Stimulated activated naive B cell treated with anti-CD40 and anti-IgM and Interleukin-4, amounts not matched to agents 10 μg/mL and 1 μg/mL and 100 μg/mL, for 72 hours (primary cell): ENCODE data around the gene ABI3BP.

Experiments
- ATAC-seq, 2 donors: fragments of 150-1000 bp; cut with Tn5 transposase; replicated peaks; 2 replicates each; pipeline ENCODE4 v1.10.0; 2021; ENCODE audit warnings: moderate library complexity in 1 of 2
- DNase-seq: peaks from one replicate; pipeline ENCODE4 v3.0.0; 2021
- H3K27ac Mint-ChIP-seq: one replicate; pipeline ENCODE4 v1.8.0; 2022; ENCODE audit warnings: mild to moderate bottlenecking, mixed read lengths
- H3K27me3 Mint-ChIP-seq, 2 donors: one replicate each; pipeline ENCODE4 v1.8.0; 2022; ENCODE audit warnings: mixed read lengths in 2 of 2
- H3K36me3 Mint-ChIP-seq, 2 donors: one replicate each; pipeline ENCODE4 v1.8.0; 2022; ENCODE audit warnings: mixed read lengths in 2 of 2, mild to moderate bottlenecking in 1 of 2
- H3K4me1 Mint-ChIP-seq, 2 donors: one replicate each; pipeline ENCODE4 v1.8.0; 2022; ENCODE audit warnings: mixed read lengths in 2 of 2, mild to moderate bottlenecking in 1 of 2
- H3K4me3 Mint-ChIP-seq, 2 donors: one replicate each; pipeline ENCODE4 v1.8.0; 2022; ENCODE audit warnings: mild to moderate bottlenecking in 2 of 2, mixed read lengths in 2 of 2, moderate library complexity in 1 of 2
- H3K9me3 Mint-ChIP-seq, 2 donors: one replicate each; pipeline ENCODE4 v1.8.0; 2022; ENCODE audit warnings: mixed read lengths in 2 of 2, mild to moderate bottlenecking in 1 of 2

ABI3BP gene

DNA sequence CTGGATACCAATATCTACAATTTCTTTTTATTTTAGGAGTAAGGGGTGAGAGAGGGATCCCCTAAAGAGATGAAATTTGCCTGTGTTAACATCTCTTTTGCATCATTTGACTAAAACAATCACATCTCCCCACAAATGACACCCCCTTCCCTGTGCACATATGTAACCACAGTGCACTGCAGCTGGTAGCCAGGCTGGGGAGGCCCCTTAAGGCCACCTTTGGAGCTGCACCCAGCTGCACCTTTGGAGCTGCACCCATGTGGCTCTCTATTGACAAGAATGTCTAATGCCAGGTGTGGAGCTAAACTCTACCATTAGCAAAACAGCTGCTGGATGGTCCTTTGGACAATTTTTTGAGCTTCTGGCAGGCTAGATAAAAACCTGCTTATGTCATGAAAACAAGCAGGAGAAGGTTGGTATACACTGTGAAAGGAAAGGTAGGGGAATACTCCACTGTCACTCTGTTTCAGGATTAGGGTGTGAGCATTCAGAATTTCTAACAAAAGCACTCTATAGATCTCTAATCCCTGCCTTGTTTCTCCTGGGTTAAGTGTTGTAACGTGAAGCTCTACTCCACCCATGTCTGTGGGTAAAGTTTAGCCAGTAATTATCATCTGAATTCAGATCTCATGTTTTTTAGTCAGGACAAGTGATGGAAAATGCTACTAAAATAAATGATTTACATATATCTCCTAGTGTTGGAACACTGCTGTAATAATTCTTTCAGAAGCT lies 231.8 kb downstream of the ABI3BP start:
- ATAC-seq (peak; percentile 67 to 83), DNase-seq (no peak)
- H3K4me1 Mint-ChIP-seq: no peaks in the 10 kb centered on the region
- no peak overlapping the region for H3K27ac Mint-ChIP-seq
- H3K4me3 Mint-ChIP-seq: no peak overlapping the region
- peaks cover 0 to 3% of the 10 kb centered on the region in 2 donors for H3K36me3 Mint-ChIP-seq
- no peaks in the 10 kb centered on the region for H3K27me3 Mint-ChIP-seq
- no peaks in the 10 kb centered on the region for H3K9me3 Mint-ChIP-seq

DNA sequence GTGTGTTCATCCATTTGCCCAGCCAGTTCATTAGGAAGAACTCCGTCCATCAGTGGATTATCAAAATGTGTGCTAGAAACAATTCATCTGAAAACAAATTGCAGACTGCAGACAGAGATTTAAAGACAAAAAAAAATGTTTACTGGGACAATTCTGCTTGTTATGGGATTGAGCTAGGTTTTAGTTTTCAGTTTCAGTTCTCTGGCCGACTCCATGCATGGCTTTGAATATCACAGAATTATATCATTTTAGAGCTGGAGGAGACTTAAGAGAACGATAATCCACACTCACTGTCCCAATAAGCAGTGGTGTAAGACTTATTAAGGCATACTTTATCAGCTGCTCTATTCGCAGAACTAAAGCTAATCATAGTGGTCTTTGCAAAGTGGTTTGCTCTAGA lies 232.8 kb downstream of the ABI3BP start:
- H3K4me3 Mint-ChIP-seq: no peak overlapping the region
- no peaks in the 10 kb centered on the region for H3K4me1 Mint-ChIP-seq
- DNase-seq: no peak
- H3K27ac Mint-ChIP-seq: no peak overlapping the region
- ATAC-seq: no peak
- no peaks in the 10 kb centered on the region for H3K9me3 Mint-ChIP-seq
- H3K27me3 Mint-ChIP-seq: no peaks in the 10 kb centered on the region
- peaks cover under 1 to 3% of the 10 kb centered on the region in 2 donors for H3K36me3 Mint-ChIP-seq

DNA sequence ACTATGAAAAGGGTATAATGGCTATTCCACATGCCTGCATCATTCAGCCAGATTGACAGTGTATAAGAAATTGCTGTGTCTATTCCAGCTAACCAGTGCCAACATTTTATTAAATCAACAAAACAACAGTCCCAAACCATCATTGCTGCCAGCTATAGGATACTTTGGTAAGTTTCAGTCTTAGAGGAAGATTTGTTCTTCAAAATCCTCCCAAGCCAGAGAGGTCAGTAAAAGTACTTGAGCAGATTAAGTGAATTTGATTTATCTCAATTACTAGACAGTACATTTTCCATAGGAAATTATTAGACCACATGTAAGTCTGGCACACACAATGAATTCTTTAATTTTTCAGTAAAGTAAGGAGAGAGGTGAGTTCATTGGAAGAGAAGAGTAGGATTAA lies 233.3 kb downstream of the ABI3BP start:
- no peaks in the 10 kb centered on the region for H3K27me3 Mint-ChIP-seq
- no peaks in the 10 kb centered on the region for H3K9me3 Mint-ChIP-seq
- no peak for DNase-seq
- no peak overlapping the region for H3K4me3 Mint-ChIP-seq
- no peak for ATAC-seq
- no peak overlapping the region for H3K27ac Mint-ChIP-seq
- H3K4me1 Mint-ChIP-seq: no peaks in the 10 kb centered on the region
- H3K36me3 Mint-ChIP-seq: peaks cover 3 to 5% of the 10 kb centered on the region in 2 donors

- no peaks in the 10 kb centered on the region for H3K27me3 Mint-ChIP-seq
- H3K36me3 Mint-ChIP-seq: peaks cover 3 to 8% of the 10 kb centered on the region in 2 donors
- no peak for DNase-seq
- no peak overlapping the region for H3K4me3 Mint-ChIP-seq
- ATAC-seq: no peak
- no peak overlapping the region for H3K27ac Mint-ChIP-seq
- H3K9me3 Mint-ChIP-seq: no peaks in the 10 kb centered on the region
- H3K4me1 Mint-ChIP-seq: no peaks in the 10 kb centered on the region
These were observed 234.1 kb downstream of the ABI3BP start for GRCh38 chr3:100759159-100759558.

- Mint-ChIP-seq H3K9me3 (no peaks in the 10 kb centered on the region), H3K4me1 (no peaks in the 10 kb centered on the region), H3K27ac (no peak overlapping the region), H3K27me3 (no peaks in the 10 kb centered on the region), H3K4me3 (no peak overlapping the region), H3K36me3 (peaks cover 11 to 24% of the 10 kb centered on the region in 2 donors)
- DNase-seq (no peak), ATAC-seq (no peak)
These were observed 236.8 kb downstream of the ABI3BP start for GRCh38 chr3:100756441-100756840.

GRCh38 chr3:100754563-100755334 lies 238.5 kb downstream of the ABI3BP start:
- ATAC-seq (no peak), DNase-seq (no peak)
- no peak overlapping the region for H3K27ac Mint-ChIP-seq
- no peaks in the 10 kb centered on the region for H3K4me1 Mint-ChIP-seq
- H3K36me3 Mint-ChIP-seq: peaks cover 11 to 29% of the 10 kb centered on the region in 2 donors
- H3K4me3 Mint-ChIP-seq: no peak overlapping the region
- H3K9me3 Mint-ChIP-seq: no peaks in the 10 kb centered on the region
- H3K27me3 Mint-ChIP-seq: no peaks in the 10 kb centered on the region

- Mint-ChIP-seq H3K36me3 (peaks cover 11 to 32% of the 10 kb centered on the region in 2 donors), H3K27me3 (no peaks in the 10 kb centered on the region), H3K9me3 (no peaks in the 10 kb centered on the region), H3K4me3 (no peak overlapping the region), H3K4me1 (no peaks in the 10 kb centered on the region), H3K27ac (no peak overlapping the region)
- DNase-seq: no peak
- no peak for ATAC-seq
These were observed 239.4 kb downstream of the ABI3BP start for GRCh38 chr3:100753846-100754245.

DNA sequence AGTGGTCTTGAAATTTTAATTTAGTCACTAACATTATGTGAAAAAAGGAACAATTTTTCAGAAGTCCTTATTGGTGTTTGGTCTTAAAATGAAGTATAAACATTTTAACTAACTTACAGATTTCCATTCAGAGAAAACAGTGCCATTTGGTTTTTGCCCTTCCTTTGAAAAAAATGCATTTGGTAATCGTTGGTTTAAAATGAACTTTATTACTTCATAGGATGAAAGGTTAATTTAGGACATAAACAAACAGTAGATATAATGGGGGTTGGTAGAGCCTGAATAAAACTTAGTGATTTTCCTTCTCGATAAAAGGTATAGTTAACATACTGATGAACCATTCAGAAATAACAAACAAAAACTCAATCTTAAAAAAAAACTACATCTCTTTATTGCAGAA lies 244.3 kb downstream of the ABI3BP start:
- Mint-ChIP-seq H3K27me3 (no peaks in the 10 kb centered on the region), H3K27ac (no peak overlapping the region), H3K36me3 (peaks cover 16 to 44% of the 10 kb centered on the region in 2 donors), H3K4me1 (no peaks in the 10 kb centered on the region), H3K4me3 (no peak overlapping the region), H3K9me3 (no peaks in the 10 kb centered on the region)
- ATAC-seq (no peak), DNase-seq (no peak)

DNA sequence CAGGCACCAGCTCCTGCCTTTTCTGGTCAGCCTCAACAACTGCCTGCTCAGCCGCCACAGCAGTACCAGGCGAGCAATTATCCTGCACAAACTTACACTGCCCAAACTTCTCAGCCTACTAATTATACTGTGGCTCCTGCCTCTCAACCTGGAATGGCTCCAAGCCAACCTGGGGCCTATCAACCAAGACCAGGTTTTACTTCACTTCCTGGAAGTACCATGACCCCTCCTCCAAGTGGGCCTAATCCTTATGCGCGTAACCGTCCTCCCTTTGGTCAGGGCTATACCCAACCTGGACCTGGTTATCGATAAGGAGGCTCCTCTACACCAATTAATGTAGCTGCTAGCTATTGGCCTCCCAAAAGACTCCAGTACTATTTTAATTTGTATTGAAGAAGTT lies 245.0 kb downstream of the ABI3BP start:
- no peak overlapping the region for H3K4me3 Mint-ChIP-seq
- no peak overlapping the region for H3K27ac Mint-ChIP-seq
- no peaks in the 10 kb centered on the region for H3K9me3 Mint-ChIP-seq
- DNase-seq: no peak
- H3K27me3 Mint-ChIP-seq: no peaks in the 10 kb centered on the region
- no peak for ATAC-seq
- peaks cover 19 to 43% of the 10 kb centered on the region in 2 donors for H3K36me3 Mint-ChIP-seq
- H3K4me1 Mint-ChIP-seq: no peaks in the 10 kb centered on the region

GRCh38 chr3:100746092-100746491 lies 247.1 kb downstream of the ABI3BP start:
- no peaks in the 10 kb centered on the region for H3K9me3 Mint-ChIP-seq
- no peaks in the 10 kb centered on the region for H3K27me3 Mint-ChIP-seq
- no peak for DNase-seq
- no peaks in the 10 kb centered on the region for H3K4me1 Mint-ChIP-seq
- no peak overlapping the region for H3K27ac Mint-ChIP-seq
- no peak overlapping the region for H3K4me3 Mint-ChIP-seq
- ATAC-seq: no peak
- peaks cover 16 to 34% of the 10 kb centered on the region in 2 donors for H3K36me3 Mint-ChIP-seq

DNA sequence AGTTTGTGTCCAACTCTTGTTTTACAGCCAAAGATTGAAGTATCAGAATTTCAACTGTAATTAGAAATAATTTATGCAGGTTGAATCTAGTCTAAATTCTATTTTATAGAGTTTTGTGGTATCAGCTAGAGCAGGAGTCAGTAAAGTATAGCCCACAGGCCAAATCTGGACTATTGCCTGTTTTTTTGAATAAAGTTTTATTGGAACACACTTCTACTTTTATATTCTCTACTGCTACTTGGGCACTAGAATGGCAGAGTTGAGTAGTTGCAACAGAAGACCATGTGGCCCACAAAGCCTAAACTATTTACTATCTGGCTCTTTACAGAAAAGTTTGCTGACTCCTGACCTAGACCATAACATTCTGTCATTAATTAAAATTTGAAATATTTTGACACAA lies 247.6 kb downstream of the ABI3BP start:
- peaks cover 16 to 33% of the 10 kb centered on the region in 2 donors for H3K36me3 Mint-ChIP-seq
- no peaks in the 10 kb centered on the region for H3K27me3 Mint-ChIP-seq
- no peak overlapping the region for H3K4me3 Mint-ChIP-seq
- H3K9me3 Mint-ChIP-seq: no peaks in the 10 kb centered on the region
- H3K4me1 Mint-ChIP-seq: no peaks in the 10 kb centered on the region
- DNase-seq (no peak), ATAC-seq (no peak)
- H3K27ac Mint-ChIP-seq: no peak overlapping the region

- no peaks in the 10 kb centered on the region for H3K4me1 Mint-ChIP-seq
- no peak overlapping the region for H3K27ac Mint-ChIP-seq
- peaks cover 17 to 33% of the 10 kb centered on the region in 2 donors for H3K36me3 Mint-ChIP-seq
- DNase-seq (no peak), ATAC-seq (no peak)
- H3K4me3 Mint-ChIP-seq: no peak overlapping the region
- H3K9me3 Mint-ChIP-seq: no peaks in the 10 kb centered on the region
- H3K27me3 Mint-ChIP-seq: no peaks in the 10 kb centered on the region
These were observed 248.6 kb downstream of the ABI3BP start for GRCh38 chr3:100744671-100745070.

DNA sequence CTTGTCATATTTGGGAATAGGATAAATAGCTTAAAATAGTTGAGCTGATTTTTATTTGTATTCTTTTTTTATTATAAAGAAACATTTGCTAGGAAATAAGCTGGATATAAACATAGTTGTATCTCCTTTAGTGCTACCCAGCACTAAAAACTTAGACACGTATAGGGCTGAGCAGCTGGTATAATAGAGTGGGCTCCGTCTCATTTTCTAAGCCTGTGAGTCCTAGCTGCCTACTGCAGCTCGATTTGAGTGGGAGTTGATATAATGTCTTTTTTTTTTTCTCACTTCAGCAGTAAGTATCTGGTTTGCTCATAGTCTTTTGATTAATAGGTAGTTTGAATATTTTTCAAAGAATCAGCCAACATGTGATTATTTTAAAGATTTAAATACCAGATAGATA lies 249.7 kb downstream of the ABI3BP start:
- Mint-ChIP-seq H3K36me3 (peaks cover 18 to 31% of the 10 kb centered on the region in 2 donors), H3K27ac (no peak overlapping the region), H3K9me3 (no peaks in the 10 kb centered on the region), H3K4me1 (no peaks in the 10 kb centered on the region), H3K4me3 (no peak overlapping the region), H3K27me3 (no peaks in the 10 kb centered on the region)
- DNase-seq (no peak), ATAC-seq (no peak)

DNA sequence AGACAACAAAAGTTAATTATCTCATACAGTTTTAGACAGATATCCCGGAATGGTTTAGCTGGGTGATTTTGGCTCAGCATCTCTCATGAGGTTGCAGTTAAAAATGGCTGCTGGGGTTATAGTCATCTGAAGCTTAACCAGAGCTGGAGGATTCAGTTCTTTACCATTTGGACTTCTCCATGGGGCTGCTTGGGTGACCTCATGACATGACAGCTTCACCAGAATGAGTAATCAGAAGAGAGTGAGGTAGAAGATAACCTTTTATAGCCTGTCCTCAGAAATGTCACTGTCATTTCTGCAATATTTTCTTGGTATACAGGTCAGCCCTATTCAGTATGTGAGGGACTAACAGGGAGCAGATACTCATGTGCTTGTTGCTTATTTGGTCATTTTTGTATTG lies 253.0 kb downstream of the ABI3BP start:
- Mint-ChIP-seq H3K27ac (no peak overlapping the region), H3K4me3 (no peak overlapping the region), H3K27me3 (no peaks in the 10 kb centered on the region), H3K36me3 (peaks cover 27 to 37% of the 10 kb centered on the region in 2 donors), H3K9me3 (no peaks in the 10 kb centered on the region), H3K4me1 (peaks cover 6 to 10% of the 10 kb centered on the region in 2 donors)
- no peak for DNase-seq
- peak; percentile 88 to 95 for ATAC-seq

DNA sequence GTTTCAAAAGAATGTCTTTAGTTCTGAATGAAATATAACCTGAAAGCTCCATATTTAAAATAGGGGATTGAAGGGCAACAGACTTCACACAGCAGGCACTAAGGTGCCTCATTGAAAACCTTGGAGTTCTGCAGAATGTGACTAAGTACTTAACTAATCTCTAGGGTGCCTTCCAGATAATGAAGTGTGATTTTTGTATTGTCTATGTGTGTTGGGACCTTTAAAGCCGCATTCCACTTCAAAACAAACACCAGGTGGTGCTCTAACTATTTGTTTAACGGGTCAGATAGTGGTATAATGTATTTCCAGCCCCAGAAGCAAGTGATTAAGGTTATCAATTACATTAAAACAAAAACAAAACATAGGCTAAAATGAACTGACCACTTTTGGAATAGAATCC lies 255.9 kb downstream of the ABI3BP start:
- Mint-ChIP-seq H3K27me3 (no peaks in the 10 kb centered on the region), H3K4me1 (peaks cover 9 to 18% of the 10 kb centered on the region in 2 donors), H3K9me3 (no peaks in the 10 kb centered on the region), H3K4me3 (no peak overlapping the region), H3K36me3 (peaks cover 26 to 46% of the 10 kb centered on the region in 2 donors), H3K27ac (no peak overlapping the region)
- DNase-seq: no peak
- ATAC-seq: peak; percentile 48 to 63
